ENCODE measurements around the gene PSAP. TPM values are rescaled to one million over a fixed set of nuclear protein-coding genes. Genes with fewer than 3 reads are reported as not detected.
"Not testable (repeated sequence)": the region's sequence is repeated elsewhere in the genome, so short reads cannot be mapped to it uniquely, and the experiment has no call there.

PSAP gene
- polyA plus RNA-seq, 1 experiment, result 1,979 TPM

- Histone ChIP-seq H3K36me3 (ENCODE audit: control insufficient read depth, insufficient read depth, low read length) (no peaks in the 10 kb centered on the region), H3K4me3 (ENCODE audit: low read depth, low read length) (no peak overlapping the region), H3K27me3 (ENCODE audit: control insufficient read depth, insufficient read depth, low read length) (no peaks in the 10 kb centered on the region)
- POLR2A ChIA-PET, result interaction anchor here (0.7 kb wide), 1 partner anchor 187 kb away, joined by 18 read pairs; no protein-coding TSS in a partner anchor
- no peak for DNase-seq (ENCODE audit: low read depth)
- CTCF ChIA-PET, result interaction anchor here (2.0 kb wide), 1 partner anchor 9 kb away, joined by 6 read pairs; no protein-coding TSS in a partner anchor
- TF ChIP-seq, protein P1, sequence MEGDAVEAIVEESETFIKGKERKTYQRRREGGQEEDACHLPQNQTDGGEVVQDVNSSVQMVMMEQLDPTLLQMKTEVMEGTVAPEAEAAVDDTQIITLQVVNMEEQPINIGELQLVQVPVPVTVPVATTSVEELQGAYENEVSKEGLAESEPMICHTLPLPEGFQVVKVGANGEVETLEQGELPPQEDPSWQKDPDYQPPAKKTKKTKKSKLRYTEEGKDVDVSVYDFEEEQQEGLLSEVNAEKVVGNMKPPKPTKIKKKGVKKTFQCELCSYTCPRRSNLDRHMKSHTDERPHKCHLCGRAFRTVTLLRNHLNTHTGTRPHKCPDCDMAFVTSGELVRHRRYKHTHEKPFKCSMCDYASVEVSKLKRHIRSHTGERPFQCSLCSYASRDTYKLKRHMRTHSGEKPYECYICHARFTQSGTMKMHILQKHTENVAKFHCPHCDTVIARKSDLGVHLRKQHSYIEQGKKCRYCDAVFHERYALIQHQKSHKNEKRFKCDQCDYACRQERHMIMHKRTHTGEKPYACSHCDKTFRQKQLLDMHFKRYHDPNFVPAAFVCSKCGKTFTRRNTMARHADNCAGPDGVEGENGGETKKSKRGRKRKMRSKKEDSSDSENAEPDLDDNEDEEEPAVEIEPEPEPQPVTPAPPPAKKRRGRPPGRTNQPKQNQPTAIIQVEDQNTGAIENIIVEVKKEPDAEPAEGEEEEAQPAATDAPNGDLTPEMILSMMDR (IDR thresholded peaks at IDR 0.05; ENCODE audit: insufficient read depth, low read depth, low read length), result no peak
Measured at GRCh38 chr10:71857934-71858890, 7.2 kb upstream of the PSAP start.

DNA sequence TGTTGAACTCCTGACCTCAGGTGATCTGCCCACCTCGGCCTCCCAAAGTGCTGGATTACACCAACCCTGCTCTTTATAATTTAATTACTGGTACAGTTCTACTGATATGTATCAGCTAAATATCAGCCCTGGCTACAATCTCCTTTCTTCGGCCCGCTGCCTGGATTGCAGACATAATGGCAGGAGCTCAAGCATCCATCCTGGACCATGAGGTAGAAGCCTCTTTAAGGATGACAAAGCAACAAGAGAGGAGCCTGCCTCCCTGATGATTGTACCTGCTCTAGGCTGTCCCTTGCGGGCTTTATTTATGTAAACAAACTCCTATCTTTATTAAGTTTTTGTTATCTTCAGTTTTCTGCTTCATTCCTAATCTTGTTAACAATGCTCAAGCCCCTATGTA, 5.6 kb upstream of the PSAP start:
- ChIA-PET CTCF (no interaction called here), POLR2A (no interaction called here)
- TF ChIP-seq, protein P1 (IDR thresholded peaks at IDR 0.05; ENCODE audit: insufficient read depth, low read depth, low read length), result no peak
- Histone ChIP-seq H3K27me3 (ENCODE audit: control insufficient read depth, insufficient read depth, low read length) (no peaks in the 10 kb centered on the region), H3K36me3 (ENCODE audit: control insufficient read depth, insufficient read depth, low read length) (no peaks in the 10 kb centered on the region), H3K4me3 (ENCODE audit: low read depth, low read length) (no peak overlapping the region)
- no peak for DNase-seq (ENCODE audit: low read depth)

- DNase-seq (ENCODE audit: low read depth), result no peak
- ChIA-PET CTCF (no interaction called here), POLR2A (interaction anchor here (0.6 kb wide), 1 partner anchor 117 kb away, joined by 7 read pairs; no protein-coding TSS in a partner anchor)
- H3K27me3 ChIP-seq (ENCODE audit: control insufficient read depth, insufficient read depth, low read length), result no peaks in the 10 kb centered on the region
- TF ChIP-seq, protein P1 (IDR thresholded peaks at IDR 0.05; ENCODE audit: insufficient read depth, low read depth, low read length), result no peak
- H3K36me3 ChIP-seq (ENCODE audit: control insufficient read depth, insufficient read depth, low read length), result no peaks in the 10 kb centered on the region
- no peak overlapping the region for H3K4me3 ChIP-seq (ENCODE audit: low read depth, low read length)
Measured at GRCh38 chr10:71854031-71854430, 3.0 kb upstream of the PSAP start.

- TF ChIP-seq, protein P1 (IDR thresholded peaks at IDR 0.05; ENCODE audit: insufficient read depth, low read depth, low read length), result no peak
- Histone ChIP-seq H3K27me3 (ENCODE audit: control insufficient read depth, insufficient read depth, low read length) (no peaks in the 10 kb centered on the region), H3K36me3 (ENCODE audit: control insufficient read depth, insufficient read depth, low read length) (no peaks in the 10 kb centered on the region), H3K4me3 (ENCODE audit: low read depth, low read length) (no peak overlapping the region)
- ChIA-PET POLR2A (no interaction called here), CTCF (no interaction called here)
- no peak for DNase-seq (ENCODE audit: low read depth)
Measured at GRCh38 chr10:71852355-71852937, 1.4 kb upstream of the PSAP start.

DNA sequence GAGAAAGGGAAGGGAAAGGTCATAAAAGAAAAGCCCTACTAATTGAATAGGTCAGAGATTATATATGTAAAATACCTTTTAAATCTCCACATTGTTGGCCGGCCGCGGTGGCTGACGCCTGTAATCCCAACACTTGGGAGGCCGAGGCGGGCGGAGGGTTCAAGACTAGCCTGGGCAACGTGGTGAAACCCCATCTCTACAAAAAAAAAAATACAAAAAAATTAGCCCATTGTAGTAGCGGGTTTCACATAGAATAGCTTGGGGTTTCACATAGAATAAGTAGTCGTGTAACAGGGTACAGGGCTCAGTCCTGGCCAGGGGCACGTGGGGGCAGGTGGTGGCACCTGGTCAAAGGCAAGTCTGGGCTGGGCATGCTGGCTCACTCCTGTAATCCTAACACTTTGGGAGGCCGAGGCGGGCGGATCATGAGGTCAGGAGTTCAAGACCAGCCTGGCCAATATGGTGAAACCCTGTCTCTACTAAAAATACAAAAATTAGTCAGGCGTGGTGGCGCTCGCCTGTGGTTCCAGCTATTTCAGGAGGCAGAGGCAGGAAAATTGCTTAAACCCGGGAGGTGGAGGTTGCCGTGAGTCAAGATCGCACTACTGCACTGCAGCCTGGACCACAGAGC, 529 bp upstream of the PSAP start:
- H3K4me3 ChIP-seq (ENCODE audit: low read depth, low read length); H3K27me3 ChIP-seq (ENCODE audit: control insufficient read depth, insufficient read depth, low read length); DNase-seq (ENCODE audit: low read depth); H3K36me3 ChIP-seq (ENCODE audit: control insufficient read depth, insufficient read depth, low read length): not testable (repeated sequence)
- POLR2A ChIA-PET, result interaction anchor here (0.6 to 1.0 kb wide), 7 partner anchors 9 to 463 kb away, joined by 3 to 10 read pairs (median 4); no protein-coding TSS in a partner anchor
- CTCF ChIA-PET, result interaction anchor here (0.6 to 1.6 kb wide), 2 partner anchors 18 to 197 kb away, joined by 3 to 4 read pairs; no protein-coding TSS in a partner anchor
